GM12878 (cell line): ENCODE results near the gene FUT8. TPM values are rescaled to one million over a fixed set of nuclear protein-coding genes. Genes with fewer than 3 reads are reported as not detected.
A peak's percentile ranks its signal among the peaks of the same experiment; 100 is the strongest.

Experiments
- ATAC-seq: fragments of 200-7000 bp; cut with Tn5 transposase; 3 replicates; pipeline ENCODE4 v1.9.1; 2020; ENCODE audit warnings: mild to moderate bottlenecking, moderate library complexity
- BruUV-seq: library from RNA; stranded (reverse); fragments of 400-500 nt; replicated peaks from 2 replicates; lab custom pipeline; 2021; lab: Mats Ljungman, UMichigan
- CTCF ChIA-PET: fragments of 300-600 bp; sonication (Branson Sonifier 250); formaldehyde crosslinking; extraction: SDS; loops from one replicate; lab custom pipeline; 2021; ENCODE audit warnings: inconsistent platforms; lab: Yijun Ruan, JAX
- POLR2A ChIA-PET: fragments of 350-600 bp; formaldehyde crosslinking; extraction: SDS; loops from one replicate; lab custom pipeline; 2021; ENCODE audit warnings: inconsistent platforms; lab: Charles Lee
- RAD21 ChIA-PET: fragments of 300-600 bp; sonication (Branson Sonifier 250); formaldehyde crosslinking; loops from one replicate; lab custom pipeline; 2023; ENCODE audit warnings: antibody characterized with exemption; ENCODE audit not compliant: unreplicated experiment; lab: Charles Lee
- SMC1A ChIA-PET: fragments of 300-600 bp; sonication (Branson Sonifier 250); formaldehyde crosslinking; loops from one replicate; lab custom pipeline; 2023; ENCODE audit not compliant: unreplicated experiment, uncharacterized antibody; lab: Charles Lee
- DNase-seq: peaks from one replicate; pipeline ENCODE4 v3.0.0-alpha.2; 2011; ENCODE audit warnings: low read depth, low spot score
- FAIRE-seq: peaks from 3 replicates; lab custom pipeline; 2011; peaks lifted over from hg19 to GRCh38; lab: Jason Lieb, UNC
- H2AFZ ChIP-seq: 2 replicates; pipeline ENCODE4 v1.6.0; 2011; ENCODE audit warnings: low read depth, low read length, control low read depth; ENCODE audit not compliant: control insufficient read depth
- H3K27ac ChIP-seq: 2 replicates; pipeline ENCODE4 v1.5.1; 2011; ENCODE audit warnings: control low read depth; ENCODE audit not compliant: control insufficient read depth, insufficient read depth
- H3K27me3 ChIP-seq, 2 experiments: replicated peaks in 1 of 2; 2 replicates each; pipeline versions ENCODE4 v1.6.0 to v1.6.1; 2011; ENCODE audit warnings: low read length in 1 of 2; ENCODE audit not compliant: control insufficient read depth in 2 of 2, insufficient read depth in 2 of 2
- H3K36me3 ChIP-seq, 2 experiments: 2 replicates each; pipeline ENCODE4 v1.5.1; 2011; ENCODE audit warnings: low read length in 1 of 2; ENCODE audit not compliant: control insufficient read depth in 2 of 2, insufficient read depth in 2 of 2
- H3K4me1 ChIP-seq: 2 replicates; pipeline ENCODE4 v1.6.1; 2011; ENCODE audit warnings: mild to moderate bottlenecking, low read length, moderate library complexity, mixed read lengths; ENCODE audit not compliant: control insufficient read depth, insufficient read depth
- H3K4me2 ChIP-seq: 2 replicates; pipeline ENCODE4 v1.6.0; 2011; ENCODE audit warnings: control low read depth; ENCODE audit not compliant: control insufficient read depth, insufficient read depth
- H3K4me3 ChIP-seq: fragments of 200-600 bp; sonication (generic); 2 replicates; pipeline ENCODE4 v1.5.1; 2016
- H3K79me2 ChIP-seq: 2 replicates; pipeline ENCODE4 v1.6.0; 2011; ENCODE audit warnings: low read length; ENCODE audit not compliant: control insufficient read depth, insufficient read depth
- H3K9ac ChIP-seq: 2 replicates; pipeline ENCODE4 v1.8.0; 2011; ENCODE audit warnings: low read length, control low read depth, mixed read lengths; ENCODE audit not compliant: control insufficient read depth, insufficient read depth
- H3K9me3 ChIP-seq: replicated peaks from 3 replicates; pipeline ENCODE4 v1.5.1; 2011; ENCODE audit warnings: mild to moderate bottlenecking, low read length; ENCODE audit not compliant: control insufficient read depth, insufficient read depth
- H4K20me1 ChIP-seq: 2 replicates; pipeline ENCODE4 v1.6.0; 2011; ENCODE audit not compliant: control insufficient read depth, insufficient read depth
- MEF2B ChIP-seq: fragments of 450-650 bp; IDR thresholded peaks from 2 replicates; pipeline ENCODE4 v1.6.1; 2018; ENCODE audit warnings: mild to moderate bottlenecking, moderate library complexity; ENCODE audit not compliant: partially characterized antibody, poor library complexity, severe bottlenecking
- RUNX3 ChIP-seq: IDR thresholded peaks from 2 replicates; pipeline ENCODE4 v1.6.1; 2012; ENCODE audit warnings: low read length, inconsistent platforms
- WGBS: methylation state at CpG from one replicate; pipeline ENCODE4 v1.1.6; 2016; ENCODE audit warnings: low lambda C conversion rate; ENCODE audit not compliant: insufficient replicate concordance, insufficient coverage; ENCODE audit errors: missing lambda C conversion rate; 5-methylcytosine and 5-hydroxymethylcytosine counted together
- in situ Hi-C: fragments of 300-500 bp; cut with MboI; formaldehyde crosslinking; loops from 9 replicates; pipeline ENCODE4 v1.14.3; 2018; ENCODE audit warnings: mixed read lengths
- intact Hi-C: fragments of 100-400 bp; cut with micrococcal nuclease; formaldehyde crosslinking; loops from one replicate; pipeline ENCODE4 v1.14.2; 2022; ENCODE audit not compliant: unreplicated experiment
- polyA plus RNA-seq, 11 experiments: library from polyadenylated mRNA; depleted of rRNA in 4 of 11; unstranded in 6 of 11; stranded (reverse) in 5 of 11; fragments of >200 nt; fragmentation: Nextera tagmentation in 4 of 11; fragmentation: Illumina TruSeq in 1 of 11; extraction: Ambion mirVana in 4 of 11; extraction: Trizol in 1 of 11; gene quantifications; 1 replicate in 1 of 11; 2 replicates in 10 of 11; pipeline versions ENCODE4 v1.2.1 to v1.2.3, GENCODE V29; 2011 to 2016; ENCODE audit warnings: inconsistent platforms in 2 of 11, missing spikeins in 2 of 11, low read depth in 1 of 11
- total RNA-seq, 4 experiments: library from RNA; depleted of rRNA in 3 of 4; stranded (reverse); fragments of >200 nt in 3 of 4; fragmentation: Illumina TruSeq in 1 of 4; extraction: Trizol in 1 of 4; gene quantifications; 2 replicates each; pipeline versions ENCODE4 v1.2.1 to v1.2.3, GENCODE V29; 2013 to 2021
- TF ChIP-seq, protein P1 (sequence below): fragments of 450-650 bp; formaldehyde crosslinking; IDR thresholded peaks from 2 replicates; pipeline ENCODE4 v1.5.0; 2022; ENCODE audit warnings: mild to moderate bottlenecking, missing genetic modification characterization

The FUT8 gene
- total and polyA plus RNA-seq, 10 of the 15 experiments (the other 5 are each of a cell fraction or from before 2014, with no cell fraction given) = 21.3 to 106 (median 66.3) TPM

- CTCF ChIA-PET = no interaction called here
- no peak for DNase-seq
- no peak overlapping the region for H3K27ac ChIP-seq
- in situ Hi-C loops (no loop called here), intact Hi-C loops (no loop called here)
- TF ChIP-seq RUNX3 (peak; percentile 48; the same call in 1 of the 2 replicates), MEF2B (peak; percentile 56)
- TF ChIP-seq, protein P1, sequence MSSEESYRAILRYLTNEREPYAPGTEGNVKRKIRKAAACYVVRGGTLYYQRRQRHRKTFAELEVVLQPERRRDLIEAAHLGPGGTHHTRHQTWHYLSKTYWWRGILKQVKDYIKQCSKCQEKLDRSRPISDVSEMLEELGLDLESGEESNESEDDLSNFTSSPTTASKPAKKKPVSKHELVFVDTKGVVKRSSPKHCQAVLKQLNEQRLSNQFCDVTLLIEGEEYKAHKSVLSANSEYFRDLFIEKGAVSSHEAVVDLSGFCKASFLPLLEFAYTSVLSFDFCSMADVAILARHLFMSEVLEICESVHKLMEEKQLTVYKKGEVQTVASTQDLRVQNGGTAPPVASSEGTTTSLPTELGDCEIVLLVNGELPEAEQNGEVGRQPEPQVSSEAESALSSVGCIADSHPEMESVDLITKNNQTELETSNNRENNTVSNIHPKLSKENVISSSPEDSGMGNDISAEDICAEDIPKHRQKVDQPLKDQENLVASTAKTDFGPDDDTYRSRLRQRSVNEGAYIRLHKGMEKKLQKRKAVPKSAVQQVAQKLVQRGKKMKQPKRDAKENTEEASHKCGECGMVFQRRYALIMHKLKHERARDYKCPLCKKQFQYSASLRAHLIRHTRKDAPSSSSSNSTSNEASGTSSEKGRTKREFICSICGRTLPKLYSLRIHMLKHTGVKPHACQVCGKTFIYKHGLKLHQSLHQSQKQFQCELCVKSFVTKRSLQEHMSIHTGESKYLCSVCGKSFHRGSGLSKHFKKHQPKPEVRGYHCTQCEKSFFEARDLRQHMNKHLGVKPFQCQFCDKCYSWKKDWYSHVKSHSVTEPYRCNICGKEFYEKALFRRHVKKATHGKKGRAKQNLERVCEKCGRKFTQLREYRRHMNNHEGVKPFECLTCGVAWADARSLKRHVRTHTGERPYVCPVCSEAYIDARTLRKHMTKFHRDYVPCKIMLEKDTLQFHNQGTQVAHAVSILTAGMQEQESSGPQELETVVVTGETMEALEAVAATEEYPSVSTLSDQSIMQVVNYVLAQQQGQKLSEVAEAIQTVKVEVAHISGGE (CRISPR knock-in tag) = no peak
- no peaks in the 10 kb centered on the region for H3K27me3 ChIP-seq
- H3K9ac ChIP-seq = no peak overlapping the region
- POLR2A ChIA-PET = no interaction called here
- H4K20me1 ChIP-seq = no peaks in the 10 kb centered on the region
- WGBS = 68% methylated on average over 5 of the region's 5 CpGs
- H3K79me2 ChIP-seq = no peaks in the 10 kb centered on the region
- no peak overlapping the region for H3K4me3 ChIP-seq
- no TSS peak for BruUV-seq
- no peaks in the 10 kb centered on the region for H3K4me1 ChIP-seq
- FAIRE-seq = no peak
- no peaks in the 10 kb centered on the region for H3K36me3 ChIP-seq
- SMC1A ChIA-PET = interaction anchor here (1.7 kb wide), 1 partner anchor 18 kb away, joined by 5 read pairs; no protein-coding TSS in a partner anchor
- no peak overlapping the region for H2AFZ ChIP-seq
- no peak overlapping the region for H3K4me2 ChIP-seq
- RAD21 ChIA-PET = no interaction called here
- ATAC-seq = peak; percentile 24; the same call in 1 of the 3 replicates
- peaks cover 30% of the 10 kb centered on the region for H3K9me3 ChIP-seq
These were observed 16.2 kb upstream of the FUT8 start for GRCh38 chr14:65396082-65396910.
